ENCODE measurements around the gene HLX. TPM values are rescaled to one million over a fixed set of nuclear protein-coding genes. Genes with fewer than 3 reads are reported as not detected.

Gene HLX
- total and polyA plus RNA-seq, 2 of the 13 experiments (the other 11 are each of a cell fraction or from before 2014, with no cell fraction given): 0.30 to 0.35 TPM

DNA sequence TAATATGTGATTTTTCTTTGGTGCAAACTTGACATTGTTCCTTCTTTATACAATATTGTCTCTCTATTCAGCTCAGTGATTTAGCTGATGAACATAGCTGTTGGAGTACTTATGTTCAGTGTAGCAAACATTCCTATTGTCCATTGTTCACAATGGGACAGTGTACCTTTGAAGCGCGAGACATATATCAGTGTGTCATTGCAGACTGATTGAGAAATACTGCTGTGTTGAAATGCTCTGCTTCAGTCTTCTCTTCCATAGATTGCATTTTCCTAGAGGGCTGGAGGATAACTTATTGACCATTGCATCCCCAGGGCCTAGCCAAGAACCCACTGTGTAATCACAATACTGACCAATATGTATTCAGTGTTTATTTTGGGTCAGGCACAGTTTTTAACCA is 46.5 kb downstream of the HLX start:
- Histone ChIP-seq H3K4me3 (replicated peaks in 1 of 3; ENCODE audit: insufficient read depth in 1 of 3, low read depth in 2 of 3, low read length in 3 of 3) (no peak overlapping the region), H3K27ac (ENCODE audit: extremely low read length, insufficient read depth, low read length) (no peak overlapping the region), H4K20me1 (ENCODE audit: insufficient read depth, low read length) (no peaks in the 10 kb centered on the region), H3K27me3 (ENCODE audit: control insufficient read depth in 1 of 2, insufficient read depth in 2 of 2, low read length in 2 of 2) (no peaks in the 10 kb centered on the region; a peak in 1 of 5 replicates), H3K9ac (ENCODE audit: insufficient read depth, low read depth, low read length) (no peak overlapping the region), H3K4me2 (ENCODE audit: low read depth, low read length) (no peak overlapping the region), H3K4me1 (ENCODE audit: insufficient read depth, low read length) (peaks cover 14% of the 10 kb centered on the region), H3K79me2 (ENCODE audit: insufficient read depth, low read length) (no peaks in the 10 kb centered on the region), H3K9me3 (ENCODE audit: low read length) (no peaks in the 10 kb centered on the region), H3K36me3 (replicated peaks in 1 of 2; ENCODE audit: control insufficient read depth in 1 of 2, insufficient read depth in 2 of 2, low read length in 2 of 2) (no peaks in the 10 kb centered on the region), H2AFZ (ENCODE audit: low read length) (no peak overlapping the region)
- BruUV-seq (replicated peaks): no TSS peak
- CTCF ChIA-PET (ENCODE audit: low intra/inter-chr PET ratio, low total read pairs): no interaction called here
- FAIRE-seq (peak; percentile 37), ATAC-seq (peak; percentile 79), DNase-seq (ENCODE audit: low spot score) (peak; percentile 67)
- POLR2A ChIA-PET: no interaction called here
- intact Hi-C loops (cut with micrococcal nuclease; ENCODE audit: unreplicated experiment): no loop called here
- 0% methylated on average over 2 of the region's 2 CpGs for WGBS (ENCODE audit: low lambda C conversion rate)
- in situ Hi-C loops (cut with HindIII; ENCODE audit: extremely low pct_ligation_motif_present, low pct_unique_long_range_greater_than_20kb): no loop called here
- TF ChIP-seq CEBPB (IDR thresholded peaks at IDR 0.05; ENCODE audit: borderline replicate concordance, low read depth, low read length) (peak; percentile 91), ZNF496 (CRISPR knock-in tag; IDR thresholded peaks at IDR 0.05; ENCODE audit: insufficient replicate concordance) (no peak), ARNTL (CRISPR knock-in tag; IDR thresholded peaks at IDR 0.05) (no peak), GLI4 (CRISPR knock-in tag; IDR thresholded peaks at IDR 0.05; ENCODE audit: borderline replicate concordance) (no peak), RFX5 (IDR thresholded peaks at IDR 0.05; ENCODE audit: low read depth, low read length) (no peak), SIX4 (CRISPR knock-in tag; IDR thresholded peaks at IDR 0.05) (no peak), GATAD2A (CRISPR knock-in tag; IDR thresholded peaks at IDR 0.05) (0 out of 2 replicates have a peak, but pooled peaks have one; percentile 46), ZBTB1 (CRISPR knock-in tag; IDR thresholded peaks at IDR 0.05; ENCODE audit: borderline replicate concordance) (no peak), ZNF615 (CRISPR knock-in tag; IDR thresholded peaks at IDR 0.05; ENCODE audit: borderline replicate concordance) (no peak), SKI (IDR thresholded peaks at IDR 0.05; ENCODE audit: partially characterized antibody) (peak; percentile 35), SPEN (CRISPR knock-in tag; IDR thresholded peaks at IDR 0.05; ENCODE audit: low read depth) (no peak), ADNP (CRISPR knock-in tag; IDR thresholded peaks at IDR 0.05) (no peak), ONECUT2 (CRISPR knock-in tag; IDR thresholded peaks at IDR 0.05) (no peak)
- TF ChIP-seq, protein P1, sequence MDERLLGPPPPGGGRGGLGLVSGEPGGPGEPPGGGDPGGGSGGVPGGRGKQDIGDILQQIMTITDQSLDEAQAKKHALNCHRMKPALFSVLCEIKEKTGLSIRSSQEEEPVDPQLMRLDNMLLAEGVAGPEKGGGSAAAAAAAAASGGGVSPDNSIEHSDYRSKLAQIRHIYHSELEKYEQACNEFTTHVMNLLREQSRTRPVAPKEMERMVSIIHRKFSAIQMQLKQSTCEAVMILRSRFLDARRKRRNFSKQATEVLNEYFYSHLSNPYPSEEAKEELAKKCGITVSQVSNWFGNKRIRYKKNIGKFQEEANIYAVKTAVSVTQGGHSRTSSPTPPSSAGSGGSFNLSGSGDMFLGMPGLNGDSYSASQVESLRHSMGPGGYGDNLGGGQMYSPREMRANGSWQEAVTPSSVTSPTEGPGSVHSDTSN (CRISPR knock-in tag; IDR thresholded peaks at IDR 0.05): no peak
- TF ChIP-seq, protein P2, sequence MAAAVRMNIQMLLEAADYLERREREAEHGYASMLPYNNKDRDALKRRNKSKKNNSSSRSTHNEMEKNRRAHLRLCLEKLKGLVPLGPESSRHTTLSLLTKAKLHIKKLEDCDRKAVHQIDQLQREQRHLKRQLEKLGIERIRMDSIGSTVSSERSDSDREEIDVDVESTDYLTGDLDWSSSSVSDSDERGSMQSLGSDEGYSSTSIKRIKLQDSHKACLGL (CRISPR knock-in tag; IDR thresholded peaks at IDR 0.05): no peak
- TF ChIP-seq, protein P3, sequence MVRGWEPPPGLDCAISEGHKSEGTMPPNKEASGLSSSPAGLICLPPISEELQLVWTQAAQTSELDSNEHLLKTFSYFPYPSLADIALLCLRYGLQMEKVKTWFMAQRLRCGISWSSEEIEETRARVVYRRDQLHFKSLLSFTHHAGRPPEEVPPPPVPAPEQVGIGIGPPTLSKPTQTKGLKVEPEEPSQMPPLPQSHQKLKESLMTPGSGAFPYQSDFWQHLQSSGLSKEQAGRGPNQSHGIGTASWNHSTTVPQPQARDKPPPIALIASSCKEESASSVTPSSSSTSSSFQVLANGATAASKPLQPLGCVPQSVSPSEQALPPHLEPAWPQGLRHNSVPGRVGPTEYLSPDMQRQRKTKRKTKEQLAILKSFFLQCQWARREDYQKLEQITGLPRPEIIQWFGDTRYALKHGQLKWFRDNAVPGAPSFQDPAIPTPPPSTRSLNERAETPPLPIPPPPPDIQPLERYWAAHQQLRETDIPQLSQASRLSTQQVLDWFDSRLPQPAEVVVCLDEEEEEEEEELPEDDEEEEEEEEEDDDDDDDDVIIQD (CRISPR knock-in tag; IDR thresholded peaks at IDR 0.05; ENCODE audit: low read depth): no peak
- TF ChIP-seq, protein P4, sequence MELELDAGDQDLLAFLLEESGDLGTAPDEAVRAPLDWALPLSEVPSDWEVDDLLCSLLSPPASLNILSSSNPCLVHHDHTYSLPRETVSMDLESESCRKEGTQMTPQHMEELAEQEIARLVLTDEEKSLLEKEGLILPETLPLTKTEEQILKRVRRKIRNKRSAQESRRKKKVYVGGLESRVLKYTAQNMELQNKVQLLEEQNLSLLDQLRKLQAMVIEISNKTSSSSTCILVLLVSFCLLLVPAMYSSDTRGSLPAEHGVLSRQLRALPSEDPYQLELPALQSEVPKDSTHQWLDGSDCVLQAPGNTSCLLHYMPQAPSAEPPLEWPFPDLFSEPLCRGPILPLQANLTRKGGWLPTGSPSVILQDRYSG (CRISPR knock-in tag; IDR thresholded peaks at IDR 0.05): no peak
- TF ChIP-seq, protein P5, sequence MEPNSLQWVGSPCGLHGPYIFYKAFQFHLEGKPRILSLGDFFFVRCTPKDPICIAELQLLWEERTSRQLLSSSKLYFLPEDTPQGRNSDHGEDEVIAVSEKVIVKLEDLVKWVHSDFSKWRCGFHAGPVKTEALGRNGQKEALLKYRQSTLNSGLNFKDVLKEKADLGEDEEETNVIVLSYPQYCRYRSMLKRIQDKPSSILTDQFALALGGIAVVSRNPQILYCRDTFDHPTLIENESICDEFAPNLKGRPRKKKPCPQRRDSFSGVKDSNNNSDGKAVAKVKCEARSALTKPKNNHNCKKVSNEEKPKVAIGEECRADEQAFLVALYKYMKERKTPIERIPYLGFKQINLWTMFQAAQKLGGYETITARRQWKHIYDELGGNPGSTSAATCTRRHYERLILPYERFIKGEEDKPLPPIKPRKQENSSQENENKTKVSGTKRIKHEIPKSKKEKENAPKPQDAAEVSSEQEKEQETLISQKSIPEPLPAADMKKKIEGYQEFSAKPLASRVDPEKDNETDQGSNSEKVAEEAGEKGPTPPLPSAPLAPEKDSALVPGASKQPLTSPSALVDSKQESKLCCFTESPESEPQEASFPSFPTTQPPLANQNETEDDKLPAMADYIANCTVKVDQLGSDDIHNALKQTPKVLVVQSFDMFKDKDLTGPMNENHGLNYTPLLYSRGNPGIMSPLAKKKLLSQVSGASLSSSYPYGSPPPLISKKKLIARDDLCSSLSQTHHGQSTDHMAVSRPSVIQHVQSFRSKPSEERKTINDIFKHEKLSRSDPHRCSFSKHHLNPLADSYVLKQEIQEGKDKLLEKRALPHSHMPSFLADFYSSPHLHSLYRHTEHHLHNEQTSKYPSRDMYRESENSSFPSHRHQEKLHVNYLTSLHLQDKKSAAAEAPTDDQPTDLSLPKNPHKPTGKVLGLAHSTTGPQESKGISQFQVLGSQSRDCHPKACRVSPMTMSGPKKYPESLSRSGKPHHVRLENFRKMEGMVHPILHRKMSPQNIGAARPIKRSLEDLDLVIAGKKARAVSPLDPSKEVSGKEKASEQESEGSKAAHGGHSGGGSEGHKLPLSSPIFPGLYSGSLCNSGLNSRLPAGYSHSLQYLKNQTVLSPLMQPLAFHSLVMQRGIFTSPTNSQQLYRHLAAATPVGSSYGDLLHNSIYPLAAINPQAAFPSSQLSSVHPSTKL (CRISPR knock-in tag; IDR thresholded peaks at IDR 0.05): peak; percentile 39; the same call in 1 of the 2 replicates

Data from HepG2 (cell line).